Right lobe of liver (tissue), 6 donors: ENCODE results near the gene RASD2. TPM values are rescaled to one million over a fixed set of nuclear protein-coding genes. Genes with fewer than 3 reads are reported as not detected.
"Not testable (repeated sequence)": the region's sequence is repeated elsewhere in the genome, so short reads cannot be mapped to it uniquely, and the experiment has no call there.

Source experiments
- ATAC-seq, 4 donors: fragments of 200-7000 bp; cut with Tn5 transposase; one replicate each; pipeline ENCODE4 v1.9.1; 2020; ENCODE audit warnings: mild to moderate bottlenecking in 4 of 4, moderate library complexity in 4 of 4
- DNase-seq, 3 donors: peaks; one replicate each; pipeline ENCODE4 v3.0.0-alpha.2; 2020
- H3K27ac ChIP-seq, 3 donors: fragments of 200-600 bp; one replicate each; pipeline ENCODE4 v1.8.0; 2022
- H3K27me3 ChIP-seq, 2 donors: fragments of 200-600 bp; one replicate each; pipeline ENCODE4 v1.8.0; 2022
- H3K36me3 ChIP-seq, 4 donors: fragments of 200-600 bp; sonication (generic) in 1 of 4; one replicate each; pipeline versions ENCODE4 v1.5.1 to v1.8.0; 2017 to 2022; ENCODE audit warnings: control low read depth in 1 of 4
- H3K4me1 ChIP-seq, 4 donors: fragments of 200-600 bp; sonication (generic) in 1 of 4; one replicate each; pipeline versions ENCODE4 v1.5.1 to v1.8.0; 2017 to 2022; ENCODE audit warnings: control low read depth in 1 of 4
- H3K4me3 ChIP-seq, 3 donors: fragments of 200-600 bp; one replicate each; pipeline ENCODE4 v1.8.0; 2022
- H3K9me3 ChIP-seq, 4 donors: fragments of 200-600 bp; sonication (generic) in 1 of 4; one replicate each; pipeline versions ENCODE4 v1.5.1 to v1.8.0; 2017 to 2022; ENCODE audit warnings: control low read depth in 1 of 4
- CTCF ChIP-seq, 4 donors: fragments of 200-600 bp in 3 of 4; fragments of 450-650 bp in 1 of 4; IDR thresholded peaks; one replicate each; pipeline versions ENCODE4 v1.5.1 to v1.8.0; 2016 to 2022; ENCODE audit warnings: antibody characterized with exemption in 4 of 4, mild to moderate bottlenecking in 2 of 4
- POLR2A ChIP-seq: fragments of 450-650 bp; IDR thresholded peaks from one replicate; pipeline ENCODE4 v1.6.1; 2017; ENCODE audit warnings: antibody characterized with exemption, mild to moderate bottlenecking
- WGBS: methylation state at CpG from one replicate; pipeline ENCODE4 v1.1.6; 2018; ENCODE audit warnings: low coverage, low lambda C conversion rate; ENCODE audit not compliant: insufficient coverage; ENCODE audit errors: missing lambda C conversion rate; 5-methylcytosine and 5-hydroxymethylcytosine counted together
- intact Hi-C, 2 donors: fragments of 100-400 bp; cut with DNase I; formaldehyde crosslinking; loops; one replicate each; pipeline versions ENCODE4 v1.11.2 to v1.14.1; 2022
- total RNA-seq, 6 experiments: library from RNA; depleted of rRNA in 2 of 6; stranded (reverse); fragments of >200 nt in 2 of 6; fragmentation: NEBNext Ultra II Directional in 3 of 6; extraction: Animal tissue kit (Norgen Biotek cat#: 25700) in 3 of 6; gene quantifications; one replicate each; pipeline versions ENCODE4 v1.1.0 to v1.2.4, GENCODE V29; 2016 to 2023
- donor health status: DM: no; HTN: yes; CAD: no.
- donor health status: DM: no; HTN: no; CAD: no.
- donor health status: DM: no; HTN: no; CAD: no.
- donor health status: DM: no; HTN: yes; CAD: no.
- donor health status: DM: no; HTN: yes; CAD: no.

Gene RASD2
- total RNA-seq, 6 experiments from 2014 or later: 0.05 to 0.20 (median 0.07) TPM; not detected in 2

- Histone ChIP-seq H3K9me3 (no peaks in the 10 kb centered on the region), H3K4me3 (no peak overlapping the region), H3K27me3 (no peaks in the 10 kb centered on the region), H3K4me1 (no peaks in the 10 kb centered on the region), H3K36me3 (no peaks in the 10 kb centered on the region), H3K27ac (no peak overlapping the region)
- intact Hi-C loops: no loop called here
- no peak for DNase-seq
- no peak for ATAC-seq
- WGBS: 60% methylated on average over 4 of the region's 4 CpGs
- TF ChIP-seq CTCF (IDR thresholded peaks at IDR 0.05) (no peak), POLR2A (no peak)
Observed at GRCh38 chr22:35510951-35511350, 29.7 kb upstream of the RASD2 start.

- Histone ChIP-seq H3K27ac (no peak overlapping the region), H3K9me3 (no peaks in the 10 kb centered on the region), H3K4me3 (no peak overlapping the region), H3K27me3 (no peaks in the 10 kb centered on the region), H3K36me3 (no peaks in the 10 kb centered on the region), H3K4me1 (no peaks in the 10 kb centered on the region)
- no peak for TF ChIP-seq POLR2A
- TF ChIP-seq CTCF (IDR thresholded peaks at IDR 0.05): no peak
- DNase-seq: no peak
- peak in 2 of 4 donors; percentile 30 to 39 for ATAC-seq
- intact Hi-C loops: no loop called here
- WGBS: 17% methylated on average over 2 of the region's 2 CpGs
Observed at GRCh38 chr22:35514366-35514765, 26.3 kb upstream of the RASD2 start.

- H3K27me3 ChIP-seq, DNase-seq, H3K27ac ChIP-seq, H3K9me3 ChIP-seq, intact Hi-C loops, ATAC-seq, H3K4me1 ChIP-seq, H3K36me3 ChIP-seq, H3K4me3 ChIP-seq: not testable (repeated sequence)
- WGBS: 79% methylated on average over 4 of the region's 4 CpGs
Observed at GRCh38 chr22:35515952-35516351, 24.7 kb upstream of the RASD2 start.

- DNase-seq (no peak), ATAC-seq (no peak)
- no peaks in the 10 kb centered on the region for H3K27me3 ChIP-seq
- TF ChIP-seq CTCF (IDR thresholded peaks at IDR 0.05): no peak
- H3K9me3 ChIP-seq: no peaks in the 10 kb centered on the region
- no peaks in the 10 kb centered on the region for H3K36me3 ChIP-seq
- H3K4me3 ChIP-seq: no peak overlapping the region
- intact Hi-C loops: no loop called here
- no peak overlapping the region for H3K27ac ChIP-seq
- H3K4me1 ChIP-seq: no peaks in the 10 kb centered on the region
- 90% methylated on average over 9 of the region's 9 CpGs for WGBS
Observed at GRCh38 chr22:35516723-35517122, 23.9 kb upstream of the RASD2 start.

- no peaks in the 10 kb centered on the region for H3K36me3 ChIP-seq
- H3K9me3 ChIP-seq: no peaks in the 10 kb centered on the region
- ATAC-seq (no peak), DNase-seq (no peak)
- TF ChIP-seq POLR2A (no peak), CTCF (IDR thresholded peaks at IDR 0.05) (no peak)
- 69% methylated on average over 6 of the region's 6 CpGs for WGBS
- no peaks in the 10 kb centered on the region for H3K4me1 ChIP-seq
- intact Hi-C loops: no loop called here
- no peak overlapping the region for H3K27ac ChIP-seq
- no peak overlapping the region for H3K4me3 ChIP-seq
- H3K27me3 ChIP-seq: no peaks in the 10 kb centered on the region
Observed at GRCh38 chr22:35517207-35517606, 23.4 kb upstream of the RASD2 start.
